WTC11 (cell line): ENCODE data around the gene ANKRD26. TPM values are rescaled to one million over a fixed set of nuclear protein-coding genes. Genes with fewer than 3 reads are reported as not detected.

Experiments used
- ATAC-seq: fragments of 200-7000 bp; cut with Tn5 transposase; 2 replicates; pipeline ENCODE4 v1.10.0; 2021; ENCODE audit warnings: mild to moderate bottlenecking, moderate library complexity
- CTCF ChIA-PET: fragments of 300-600 bp; sonication (Branson Sonifier 250); formaldehyde crosslinking; loops from one replicate; lab custom pipeline; 2021; ENCODE audit warnings: antibody characterized with exemption; lab: Charles Lee
- POLR2A ChIA-PET: fragments of 350-600 bp; sonication (Branson Sonifier 250); formaldehyde crosslinking; loops from one replicate; lab custom pipeline; 2021; ENCODE audit warnings: antibody characterized with exemption; lab: Charles Lee
- DNase-seq: peaks from one replicate; pipeline ENCODE4 v3.0.0; 2021; ENCODE audit warnings: low spot score
- H3K27ac Mint-ChIP-seq: 2 replicates; pipeline ENCODE4 v1.8.0; 2021; ENCODE audit warnings: mixed read lengths
- H3K27me3 Mint-ChIP-seq: 2 replicates; pipeline ENCODE4 v1.8.0; 2021; ENCODE audit warnings: low read depth, mild to moderate bottlenecking, moderate library complexity, mixed read lengths
- H3K36me3 Mint-ChIP-seq: 2 replicates; pipeline ENCODE4 v1.8.0; 2021; ENCODE audit warnings: mixed read lengths
- H3K4me1 Mint-ChIP-seq: 2 replicates; pipeline ENCODE4 v1.8.0; 2022; ENCODE audit warnings: mixed read lengths
- H3K4me3 Mint-ChIP-seq: 2 replicates; pipeline ENCODE4 v1.8.0; 2021; ENCODE audit warnings: mild to moderate bottlenecking, moderate library complexity, mixed read lengths
- H3K9me3 Mint-ChIP-seq: 2 replicates; pipeline ENCODE4 v1.8.0; 2021; ENCODE audit warnings: mixed read lengths
- CDX4 ChIP-seq: fragments of 250-450 bp; sonication (Bioruptor Pico); IDR thresholded peaks from 2 replicates; pipeline ENCODE4 v1.9.0; 2021; ENCODE audit warnings: moderate library complexity, mild to moderate bottlenecking, inconsistent platforms, borderline replicate concordance
- E2F5 ChIP-seq: sonication (generic); formaldehyde crosslinking; IDR thresholded peaks from 2 replicates; pipeline ENCODE4 v1.8.1; 2022; ENCODE audit warnings: mild to moderate bottlenecking, moderate library complexity, missing genetic modification reagents
- EMX1 ChIP-seq: fragments of 250-450 bp; sonication (Bioruptor Pico); IDR thresholded peaks from 2 replicates; pipeline ENCODE4 v1.8.0; 2021; ENCODE audit warnings: mild to moderate bottlenecking
- ETV6 ChIP-seq: sonication (generic); formaldehyde crosslinking; IDR thresholded peaks from 2 replicates; pipeline ENCODE4 v1.8.1; 2022; ENCODE audit warnings: mild to moderate bottlenecking, missing genetic modification reagents
- FOXP4 ChIP-seq: sonication (generic); formaldehyde crosslinking; IDR thresholded peaks from 2 replicates; pipeline ENCODE4 v1.8.0; 2022; ENCODE audit warnings: mild to moderate bottlenecking, missing genetic modification reagents
- GABPB1 ChIP-seq: sonication (generic); formaldehyde crosslinking; IDR thresholded peaks from 2 replicates; pipeline ENCODE4 v1.8.1; 2023; ENCODE audit warnings: mild to moderate bottlenecking, missing genetic modification reagents
- JAZF1 ChIP-seq: fragments of 250-450 bp; sonication (Bioruptor Pico); IDR thresholded peaks from 2 replicates; pipeline ENCODE4 v1.9.0; 2021; ENCODE audit warnings: moderate library complexity, mild to moderate bottlenecking, inconsistent platforms
- KAT7 ChIP-seq: sonication (generic); formaldehyde crosslinking; IDR thresholded peaks from 2 replicates; pipeline ENCODE4 v1.8.1; 2023; ENCODE audit warnings: missing genetic modification reagents, mild to moderate bottlenecking, borderline replicate concordance
- MAX ChIP-seq: sonication (generic); formaldehyde crosslinking; IDR thresholded peaks from 2 replicates; pipeline ENCODE4 v1.8.0; 2022; ENCODE audit warnings: mild to moderate bottlenecking, missing genetic modification reagents
- MLX ChIP-seq: sonication (generic); formaldehyde crosslinking; IDR thresholded peaks from 2 replicates; pipeline ENCODE4 v1.8.1; 2023; ENCODE audit warnings: mild to moderate bottlenecking, missing genetic modification reagents, moderate library complexity
- NFYB ChIP-seq: sonication (generic); formaldehyde crosslinking; conservative IDR thresholded peaks from 2 replicates; pipeline ENCODE4 v1.8.0; 2022; ENCODE audit warnings: low read depth, missing genetic modification reagents
- NR2C2 ChIP-seq: sonication (generic); formaldehyde crosslinking; IDR thresholded peaks from 2 replicates; pipeline ENCODE4 v1.8.0; 2022; ENCODE audit warnings: mild to moderate bottlenecking, missing genetic modification reagents
- NR3C1 ChIP-seq: sonication (generic); formaldehyde crosslinking; conservative IDR thresholded peaks from 2 replicates; pipeline ENCODE4 v1.8.1; 2023; ENCODE audit warnings: low read depth, mild to moderate bottlenecking, missing genetic modification reagents
- OVOL2 ChIP-seq: fragments of 250-450 bp; sonication (Bioruptor Pico); IDR thresholded peaks from 2 replicates; pipeline ENCODE4 v1.9.0; 2021; ENCODE audit warnings: mild to moderate bottlenecking, borderline replicate concordance
- RORB ChIP-seq: fragments of 250-450 bp; sonication (Bioruptor Pico); IDR thresholded peaks from 2 replicates; pipeline ENCODE4 v1.9.0; 2021; ENCODE audit warnings: mild to moderate bottlenecking
- ZBTB21 ChIP-seq: sonication (generic); formaldehyde crosslinking; IDR thresholded peaks from 2 replicates; pipeline ENCODE4 v1.8.1; 2023; ENCODE audit warnings: mild to moderate bottlenecking, missing genetic modification reagents, borderline replicate concordance
- ZNF317 ChIP-seq: sonication (generic); formaldehyde crosslinking; IDR thresholded peaks from 2 replicates; pipeline ENCODE4 v1.8.1; 2023; ENCODE audit warnings: low read depth, mild to moderate bottlenecking, moderate library complexity, missing genetic modification reagents, borderline replicate concordance
- ZNF396 ChIP-seq: fragments of 250-450 bp; sonication (Bioruptor Pico); IDR thresholded peaks from 2 replicates; pipeline ENCODE4 v1.8.0; 2021; ENCODE audit warnings: mild to moderate bottlenecking, moderate library complexity, borderline replicate concordance
- ZNF423 ChIP-seq: fragments of 250-450 bp; sonication (Bioruptor Pico); IDR thresholded peaks from 2 replicates; pipeline ENCODE4 v2.1.2; 2022; ENCODE audit warnings: mild to moderate bottlenecking, moderate library complexity
- total RNA-seq: library from RNA; stranded (reverse); gene quantifications from 3 replicates; pipeline ENCODE4 v1.2.3, GENCODE V29; 2021
- TF ChIP-seq, protein P1 (sequence below): sonication (generic); formaldehyde crosslinking; conservative IDR thresholded peaks from 2 replicates; pipeline ENCODE4 v1.8.1; 2023; ENCODE audit warnings: mild to moderate bottlenecking, low read depth, missing genetic modification reagents, moderate library complexity
- TF ChIP-seq, protein P2 (sequence below): sonication (generic); formaldehyde crosslinking; IDR thresholded peaks from 2 replicates; pipeline ENCODE4 v1.8.1; 2022; ENCODE audit warnings: missing genetic modification reagents, borderline replicate concordance

Gene ANKRD26
- total RNA-seq, 1 experiment from 2014 or later: 7.3 TPM

GRCh38 chr10:27041196-27041595 is 59.1 kb downstream of the ANKRD26 start:
- Mint-ChIP-seq H3K27ac (no peak overlapping the region), H3K4me3 (no peak overlapping the region), H3K27me3 (no peaks in the 10 kb centered on the region), H3K9me3 (no peaks in the 10 kb centered on the region), H3K4me1 (peaks cover 3% of the 10 kb centered on the region), H3K36me3 (peaks cover 15% of the 10 kb centered on the region)
- ATAC-seq (no peak), DNase-seq (no peak)
- TF ChIP-seq NR3C1 (CRISPR knock-in tag) (no peak), ZBTB21 (CRISPR knock-in tag) (no peak), ETV6 (CRISPR knock-in tag) (no peak), NFYB (no peak), RORB (CRISPR knock-in tag) (no peak)
- ChIA-PET CTCF (no interaction called here), POLR2A (interaction anchor here (0.8 kb wide), 1 partner anchor 355 kb away, joined by 3 read pairs; no protein-coding TSS in a partner anchor)

GRCh38 chr10:27038168-27038567 is 62.1 kb downstream of the ANKRD26 start:
- Mint-ChIP-seq H3K36me3 (peaks cover 12% of the 10 kb centered on the region), H3K4me3 (no peak overlapping the region), H3K27me3 (no peaks in the 10 kb centered on the region), H3K27ac (no peak overlapping the region), H3K4me1 (no peaks in the 10 kb centered on the region), H3K9me3 (no peaks in the 10 kb centered on the region)
- CTCF ChIA-PET: no interaction called here
- ATAC-seq (no peak), DNase-seq (no peak)
- POLR2A ChIA-PET: no interaction called here
- no peak for TF ChIP-seq RORB (CRISPR knock-in tag)
- no peak for TF ChIP-seq E2F5 (CRISPR knock-in tag)
- no peak for TF ChIP-seq MLX (CRISPR knock-in tag)
- TF ChIP-seq OVOL2 (CRISPR knock-in tag): no peak
- no peak for TF ChIP-seq MAX
- TF ChIP-seq CDX4: no peak

GRCh38 chr10:27035163-27035562 is 65.1 kb downstream of the ANKRD26 start:
- ATAC-seq: no peak
- CTCF ChIA-PET: no interaction called here
- H3K9me3 Mint-ChIP-seq: no peaks in the 10 kb centered on the region
- no peaks in the 10 kb centered on the region for H3K4me1 Mint-ChIP-seq
- H3K36me3 Mint-ChIP-seq: peaks cover 7% of the 10 kb centered on the region
- no peaks in the 10 kb centered on the region for H3K27me3 Mint-ChIP-seq
- no peak overlapping the region for H3K4me3 Mint-ChIP-seq
- POLR2A ChIA-PET: no interaction called here
- no peak for DNase-seq
- no peak overlapping the region for H3K27ac Mint-ChIP-seq
- TF ChIP-seq EMX1 (CRISPR knock-in tag) (no peak), GABPB1 (CRISPR knock-in tag) (no peak), ZNF396 (no peak), FOXP4 (no peak), ZNF423 (no peak), JAZF1 (CRISPR knock-in tag) (no peak), KAT7 (CRISPR knock-in tag) (no peak), ZNF317 (CRISPR knock-in tag) (no peak), NR2C2 (no peak)
- TF ChIP-seq, protein P1, sequence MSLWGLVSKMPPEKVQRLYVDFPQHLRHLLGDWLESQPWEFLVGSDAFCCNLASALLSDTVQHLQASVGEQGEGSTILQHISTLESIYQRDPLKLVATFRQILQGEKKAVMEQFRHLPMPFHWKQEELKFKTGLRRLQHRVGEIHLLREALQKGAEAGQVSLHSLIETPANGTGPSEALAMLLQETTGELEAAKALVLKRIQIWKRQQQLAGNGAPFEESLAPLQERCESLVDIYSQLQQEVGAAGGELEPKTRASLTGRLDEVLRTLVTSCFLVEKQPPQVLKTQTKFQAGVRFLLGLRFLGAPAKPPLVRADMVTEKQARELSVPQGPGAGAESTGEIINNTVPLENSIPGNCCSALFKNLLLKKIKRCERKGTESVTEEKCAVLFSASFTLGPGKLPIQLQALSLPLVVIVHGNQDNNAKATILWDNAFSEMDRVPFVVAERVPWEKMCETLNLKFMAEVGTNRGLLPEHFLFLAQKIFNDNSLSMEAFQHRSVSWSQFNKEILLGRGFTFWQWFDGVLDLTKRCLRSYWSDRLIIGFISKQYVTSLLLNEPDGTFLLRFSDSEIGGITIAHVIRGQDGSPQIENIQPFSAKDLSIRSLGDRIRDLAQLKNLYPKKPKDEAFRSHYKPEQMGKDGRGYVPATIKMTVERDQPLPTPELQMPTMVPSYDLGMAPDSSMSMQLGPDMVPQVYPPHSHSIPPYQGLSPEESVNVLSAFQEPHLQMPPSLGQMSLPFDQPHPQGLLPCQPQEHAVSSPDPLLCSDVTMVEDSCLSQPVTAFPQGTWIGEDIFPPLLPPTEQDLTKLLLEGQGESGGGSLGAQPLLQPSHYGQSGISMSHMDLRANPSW (CRISPR knock-in tag): no peak
- TF ChIP-seq, protein P2, sequence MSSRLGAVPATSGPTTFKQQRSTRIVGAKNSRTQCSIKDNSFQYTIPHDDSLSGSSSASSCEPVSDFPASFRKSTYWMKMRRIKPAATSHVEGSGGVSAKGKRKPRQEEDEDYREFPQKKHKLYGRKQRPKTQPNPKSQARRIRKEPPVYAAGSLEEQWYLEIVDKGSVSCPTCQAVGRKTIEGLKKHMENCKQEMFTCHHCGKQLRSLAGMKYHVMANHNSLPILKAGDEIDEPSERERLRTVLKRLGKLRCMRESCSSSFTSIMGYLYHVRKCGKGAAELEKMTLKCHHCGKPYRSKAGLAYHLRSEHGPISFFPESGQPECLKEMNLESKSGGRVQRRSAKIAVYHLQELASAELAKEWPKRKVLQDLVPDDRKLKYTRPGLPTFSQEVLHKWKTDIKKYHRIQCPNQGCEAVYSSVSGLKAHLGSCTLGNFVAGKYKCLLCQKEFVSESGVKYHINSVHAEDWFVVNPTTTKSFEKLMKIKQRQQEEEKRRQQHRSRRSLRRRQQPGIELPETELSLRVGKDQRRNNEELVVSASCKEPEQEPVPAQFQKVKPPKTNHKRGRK (CRISPR knock-in tag): no peak
